Stimulated activated CD4-positive, alpha-beta T cell treated with anti-CD3 and anti-CD28 coated beads, Interleukin-15, amount 100 ng/mL, for 1 hour (primary cell): ENCODE results near the gene ZC3HAV1.
"Not testable (repeated sequence)": the region's sequence is repeated elsewhere in the genome, so short reads cannot be mapped to it uniquely, and the experiment has no call there.

ENCODE experiments used
- DNase-seq, 2 donors: peaks; one replicate each; pipeline ENCODE4 v3.0.0-alpha.2; 2020; ENCODE audit warnings: low read depth in 1 of 2, low spot score in 1 of 2

The ZC3HAV1 gene

GRCh38 chr7:139025861-139026260, 83.7 kb downstream of the ZC3HAV1 start:
- not testable (repeated sequence) for DNase-seq

- DNase-seq = no peak
Observed at GRCh38 chr7:139023076-139023475, 86.4 kb downstream of the ZC3HAV1 start.

- no peak for DNase-seq
Observed at GRCh38 chr7:139022286-139022685, 87.2 kb downstream of the ZC3HAV1 start.

GRCh38 chr7:139018910-139019309, 90.6 kb downstream of the ZC3HAV1 start:
- DNase-seq = no peak

- peak in 1 of 2 donors; percentile 14 for DNase-seq
Observed at GRCh38 chr7:139016931-139017511, 92.5 kb downstream of the ZC3HAV1 start.

- DNase-seq = no peak
Observed at GRCh38 chr7:139011373-139011772, 98.1 kb downstream of the ZC3HAV1 start.

- DNase-seq = no peak
Observed at GRCh38 chr7:139004321-139005090, 105.0 kb downstream of the ZC3HAV1 start.

- DNase-seq = no peak
Observed at GRCh38 chr7:138999414-138999813, 110.1 kb downstream of the ZC3HAV1 start.
